ENCODE results near the gene XK.

- TF ChIP-seq EP300 (IDR thresholded peaks at IDR 0.05) = no peak
- TF ChIP-seq CTCF (IDR thresholded peaks at IDR 0.05) = no peak
- TF ChIP-seq POLR2A (IDR thresholded peaks at IDR 0.05) = no peak
Measured at GRCh38 chrX:37638047-37638446, 47.5 kb upstream of the XK start.
